Vagina (tissue), 2 donors: ENCODE measurements around the gene TAX1BP3. TPM values are rescaled to one million over a fixed set of nuclear protein-coding genes. Genes with fewer than 3 reads are reported as not detected.

ENCODE experiments used
- DNase-seq, 2 donors: peaks; one replicate each; pipeline ENCODE4 v3.0.0-alpha.2; 2017; ENCODE audit errors: extremely low spot score in 2 of 2
- H3K27ac ChIP-seq: fragments of 200-600 bp; sonication (generic); one replicate; pipeline ENCODE4 v1.5.1; 2019
- H3K27me3 ChIP-seq: fragments of 200-600 bp; sonication (generic); one replicate; pipeline ENCODE4 v1.5.1; 2019
- H3K36me3 ChIP-seq, 2 donors: fragments of 200-600 bp; sonication (generic); one replicate each; pipeline ENCODE4 v1.5.1; 2017 to 2019
- H3K4me1 ChIP-seq: fragments of 200-600 bp; sonication (generic); one replicate; pipeline ENCODE4 v1.5.1; 2019
- H3K4me3 ChIP-seq, 2 donors: fragments of 200-600 bp; sonication (generic); 1 replicate in 1 of 2; 2 replicates in 1 of 2; pipeline ENCODE4 v1.5.1; 2016 to 2019
- H3K9me3 ChIP-seq: fragments of 200-600 bp; sonication (generic); one replicate; pipeline ENCODE4 v1.5.1; 2019
- CTCF ChIP-seq, 3 experiments: fragments of 450-650 bp in 2 of 3; fragments of 200-600 bp in 1 of 3; sonication (generic) in 1 of 3; IDR thresholded peaks; one replicate each; pipeline ENCODE4 v1.5.1; 2017 to 2019; ENCODE audit warnings: antibody characterized with exemption in 3 of 3, mild to moderate bottlenecking in 2 of 3, moderate library complexity in 2 of 3
- POLR2A ChIP-seq, 2 donors: fragments of 450-650 bp; IDR thresholded peaks; one replicate each; pipeline ENCODE4 v1.6.1; 2017; ENCODE audit warnings: antibody characterized with exemption in 2 of 2, mild to moderate bottlenecking in 2 of 2, moderate library complexity in 2 of 2
- POLR2AphosphoS5 ChIP-seq, 2 donors: sonication (generic); formaldehyde crosslinking; IDR thresholded peaks; one replicate each; pipeline ENCODE4 v1.9.0; 2017; ENCODE audit warnings: antibody characterized with exemption in 2 of 2, mild to moderate bottlenecking in 2 of 2, low read depth in 1 of 2; ENCODE audit not compliant: insufficient read depth in 1 of 2
- intact Hi-C: fragments of 100-400 bp; cut with DNase I; formaldehyde crosslinking; loops from one replicate; pipeline ENCODE4 v1.15.1; 2023
- total RNA-seq: library from RNA; depleted of rRNA; stranded (reverse); fragments of >200 nt; gene quantifications from one replicate; pipeline ENCODE4 v1.2.3, GENCODE V29; 2016

The TAX1BP3 gene
- total RNA-seq, 1 donor from 2014 or later: 78.1 TPM

- DNase-seq: no peak
- peaks cover 19% of the 10 kb centered on the region for H3K4me1 ChIP-seq
- no peaks in the 10 kb centered on the region for H3K9me3 ChIP-seq
- no peak overlapping the region for H3K4me3 ChIP-seq
- H3K27me3 ChIP-seq: no peaks in the 10 kb centered on the region
- no peaks in the 10 kb centered on the region for H3K36me3 ChIP-seq
- no peak overlapping the region for H3K27ac ChIP-seq
- intact Hi-C loops: no loop called here
- TF ChIP-seq CTCF (IDR thresholded peaks at IDR 0.05) (no peak), POLR2A (IDR thresholded peaks at IDR 0.05) (no peak), POLR2AphosphoS5 (IDR thresholded peaks at IDR 0.05; ENCODE audit: insufficient read depth in 1 of 2, low read depth in 1 of 2) (no peak)
These were observed 28.7 kb upstream of the TAX1BP3 start for GRCh38 chr17:3697103-3697476.

DNA sequence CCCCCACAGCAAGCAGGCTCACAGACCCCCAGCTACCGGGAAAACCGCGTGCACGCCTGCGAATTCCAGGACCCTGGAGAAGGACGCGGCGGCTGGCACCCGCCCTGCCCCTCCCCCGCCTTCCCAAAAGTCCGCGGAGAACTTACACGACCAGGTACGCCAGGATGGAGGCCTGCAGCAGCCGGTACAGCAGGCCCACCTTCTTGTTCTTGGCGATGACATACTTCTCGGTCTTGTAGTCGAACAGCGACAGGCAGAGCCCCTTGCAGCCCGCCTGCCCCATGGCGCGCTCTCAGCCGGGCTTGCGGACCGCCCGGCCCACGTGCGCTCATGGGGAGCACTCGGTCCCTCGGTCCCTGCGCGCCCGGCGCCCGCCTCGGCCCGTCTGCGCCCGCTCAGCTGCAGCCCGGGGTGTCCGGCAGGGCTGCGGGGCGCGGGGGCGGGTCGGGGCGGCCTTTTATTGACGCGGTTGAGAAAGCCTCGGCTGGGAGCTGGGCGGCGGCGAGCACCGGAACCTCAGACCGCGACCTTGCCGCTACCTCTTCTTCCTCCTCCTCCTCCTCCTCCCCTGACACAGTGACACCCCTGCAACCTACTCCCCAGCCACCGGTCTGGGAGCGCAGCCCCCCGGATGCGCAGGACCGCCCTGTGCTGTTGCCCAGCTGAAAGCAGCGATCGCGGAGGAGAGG, 27.5 kb upstream of the TAX1BP3 start, which contains the start of gene P2RX5:
Gene P2RX5 (minus strand): TSS at position 433 of the 689 bp plus-strand sequence. CDS start 150 bp downstream, at position 283.
- intact Hi-C loops: no loop called here
- TF ChIP-seq POLR2AphosphoS5 (IDR thresholded peaks at IDR 0.05; ENCODE audit: insufficient read depth in 1 of 2, low read depth in 1 of 2): no peak
- no peak for TF ChIP-seq POLR2A (IDR thresholded peaks at IDR 0.05)
- no peak for TF ChIP-seq CTCF (IDR thresholded peaks at IDR 0.05)
- Histone ChIP-seq H3K27ac (no peak within 1 kb of the TSS), H3K36me3 (no peaks in the 10 kb centered on the region), H3K4me1 (peaks cover 19% of the 10 kb centered on the region), H3K27me3 (no peaks in the 10 kb centered on the region), H3K4me3 (peak within 1 kb of the TSS; percentile 41 to 49), H3K9me3 (no peaks in the 10 kb centered on the region)
- DNase-seq: no peak

DNA sequence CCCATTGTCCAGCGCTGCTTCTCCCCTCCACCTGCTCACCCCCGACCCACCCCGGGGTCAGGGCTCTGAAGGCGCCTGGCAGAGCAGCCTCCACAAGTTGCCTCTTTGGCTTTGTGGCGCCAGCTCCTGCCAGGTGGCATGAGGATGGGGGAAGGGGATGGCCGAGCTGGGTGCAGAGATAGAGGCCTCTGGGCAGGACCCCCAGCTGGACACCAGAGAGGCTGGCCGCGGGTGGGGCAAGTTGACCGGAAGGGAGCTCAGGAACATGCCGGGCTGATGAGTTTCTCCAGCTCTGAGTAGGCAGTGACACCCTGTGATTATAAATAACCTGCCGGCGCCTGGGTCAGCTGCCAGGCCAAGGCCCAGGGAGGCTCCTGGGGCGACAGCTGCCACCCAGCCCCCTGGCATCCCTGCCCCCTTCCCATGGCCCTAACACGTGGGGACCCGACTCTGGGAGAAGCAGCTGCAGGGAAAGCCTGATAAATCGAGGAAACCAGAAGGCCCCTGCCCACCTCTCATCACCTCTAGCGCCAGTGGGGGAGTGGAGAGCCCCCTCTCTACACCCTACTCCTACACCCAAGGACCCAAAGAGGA, 26.8 kb upstream of the TAX1BP3 start:
- intact Hi-C loops: no loop called here
- Histone ChIP-seq H3K4me3 (peak overlapping the region; percentile 41 to 49), H3K36me3 (no peaks in the 10 kb centered on the region), H3K27me3 (no peaks in the 10 kb centered on the region), H3K9me3 (no peaks in the 10 kb centered on the region), H3K4me1 (peaks cover 19% of the 10 kb centered on the region), H3K27ac (no peak overlapping the region)
- TF ChIP-seq CTCF (IDR thresholded peaks at IDR 0.05) (no peak), POLR2AphosphoS5 (IDR thresholded peaks at IDR 0.05; ENCODE audit: insufficient read depth in 1 of 2, low read depth in 1 of 2) (no peak), POLR2A (IDR thresholded peaks at IDR 0.05) (no peak)
- no peak for DNase-seq

DNA sequence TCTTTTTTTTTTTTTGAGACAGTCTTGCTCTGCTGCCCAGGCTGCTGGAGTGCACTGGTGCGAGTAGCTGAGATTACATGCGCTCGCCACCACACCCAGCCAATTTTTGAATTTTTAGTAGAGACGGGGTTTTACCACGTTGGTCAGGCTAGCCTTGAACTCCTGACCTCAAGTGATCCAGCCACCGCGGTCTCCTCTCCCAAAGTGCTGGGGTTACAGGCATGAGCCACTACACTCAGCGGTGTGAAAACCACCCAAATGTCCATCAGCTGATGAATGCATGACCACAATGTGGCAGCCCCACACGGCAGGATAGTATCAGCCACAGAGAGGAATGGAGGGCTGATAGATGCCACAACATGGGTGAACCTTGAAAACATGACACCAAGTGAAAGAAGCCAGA, 25.5 kb upstream of the TAX1BP3 start:
- H3K27me3 ChIP-seq: no peaks in the 10 kb centered on the region

More for the DNA sequence above, 25.5 kb upstream of the TAX1BP3 start:
- Histone ChIP-seq H3K27ac (no peak overlapping the region), H3K4me1 (peaks cover 19% of the 10 kb centered on the region), H3K9me3 (no peaks in the 10 kb centered on the region), H3K4me3 (no peak overlapping the region), H3K36me3 (no peaks in the 10 kb centered on the region)
- no peak for TF ChIP-seq POLR2A (IDR thresholded peaks at IDR 0.05)
- TF ChIP-seq CTCF (IDR thresholded peaks at IDR 0.05): no peak
- no peak for TF ChIP-seq POLR2AphosphoS5 (IDR thresholded peaks at IDR 0.05; ENCODE audit: insufficient read depth in 1 of 2, low read depth in 1 of 2)
- intact Hi-C loops: no loop called here
- no peak for DNase-seq
